ENCODE results near the gene TLCD3B. TPM values are rescaled to one million over a fixed set of nuclear protein-coding genes. Genes with fewer than 3 reads are reported as not detected.
A peak's percentile ranks its signal among the peaks of the same experiment; 100 is the strongest.

TLCD3B gene
- total RNA-seq, 3 donors from 2014 or later (not counting 1 experiment from before 2014, with no cell fraction given), result 0.88 to 2.0 (median 1.7) TPM

GRCh38 chr16:29989111-29989858 is 41.8 kb downstream of the TLCD3B start:
- H3K27me3 ChIP-seq (ENCODE audit: control insufficient read depth, insufficient read depth, low read length), result no peaks in the 10 kb centered on the region
- H3K36me3 ChIP-seq (ENCODE audit: control insufficient read depth, insufficient read depth, low read length), result peaks cover 61% of the 10 kb centered on the region
- no peak for ATAC-seq
- no peak for DNase-seq
- no peaks in the 10 kb centered on the region for H3K9me3 Mint-ChIP-seq
- H3K4me3 ChIP-seq (ENCODE audit: low read length), result no peak overlapping the region
- TF ChIP-seq CTCF (IDR thresholded peaks at IDR 0.05), result no peak
- peaks cover 0 to 17% of the 10 kb centered on the region in 2 donors for H3K4me1 Mint-ChIP-seq
- H3K27ac ChIP-seq (ENCODE audit: low read length), result no peak overlapping the region
- H3K36me3 Mint-ChIP-seq, result no peaks in the 10 kb centered on the region
- H3K4me3 Mint-ChIP-seq, result no peak overlapping the region
- H3K27ac Mint-ChIP-seq, result peak overlapping the region in 1 of 2 donors; percentile 1
- no peaks in the 10 kb centered on the region for H3K9me3 ChIP-seq (ENCODE audit: control insufficient read depth, insufficient read depth, low read length)
- H3K4me1 ChIP-seq (ENCODE audit: control insufficient read depth, insufficient read depth, low read length), result peaks cover 1% of the 10 kb centered on the region
- WGBS (ENCODE audit: insufficient coverage), result 95% methylated on average over 23 of the region's 23 CpGs
- intact Hi-C loops (cut with micrococcal nuclease), result no loop called here
- H3K27me3 Mint-ChIP-seq (ENCODE audit: low read depth in 2 of 2), result no peaks in the 10 kb centered on the region

GRCh38 chr16:29988346-29989075 is 42.6 kb downstream of the TLCD3B start:
- H3K4me3 Mint-ChIP-seq, result no peak overlapping the region
- H3K27me3 ChIP-seq (ENCODE audit: control insufficient read depth, insufficient read depth, low read length), result no peaks in the 10 kb centered on the region
- WGBS (ENCODE audit: insufficient coverage), result 98% methylated on average over 17 of the region's 17 CpGs
- intact Hi-C loops (cut with micrococcal nuclease), result no loop called here
- H3K27ac ChIP-seq (ENCODE audit: low read length), result no peak overlapping the region
- no peak for TF ChIP-seq CTCF (IDR thresholded peaks at IDR 0.05)
- no peaks in the 10 kb centered on the region for H3K27me3 Mint-ChIP-seq (ENCODE audit: low read depth in 2 of 2)
- DNase-seq (no peak), ATAC-seq (no peak)
- H3K9me3 ChIP-seq (ENCODE audit: control insufficient read depth, insufficient read depth, low read length), result no peaks in the 10 kb centered on the region
- peaks cover 0 to 11% of the 10 kb centered on the region in 2 donors for H3K4me1 Mint-ChIP-seq
- H3K27ac Mint-ChIP-seq, result peak overlapping the region in 1 of 2 donors; percentile 15
- no peaks in the 10 kb centered on the region for H3K9me3 Mint-ChIP-seq
- H3K36me3 ChIP-seq (ENCODE audit: control insufficient read depth, insufficient read depth, low read length), result peaks cover 69% of the 10 kb centered on the region
- H3K36me3 Mint-ChIP-seq, result no peaks in the 10 kb centered on the region
- no peaks in the 10 kb centered on the region for H3K4me1 ChIP-seq (ENCODE audit: control insufficient read depth, insufficient read depth, low read length)
- no peak overlapping the region for H3K4me3 ChIP-seq (ENCODE audit: low read length)

- no peak for TF ChIP-seq CTCF (IDR thresholded peaks at IDR 0.05)
- Mint-ChIP-seq H3K4me1 (peaks cover 0 to 11% of the 10 kb centered on the region in 2 donors), H3K27ac (peak overlapping the region in 1 of 2 donors; percentile 15), H3K9me3 (no peaks in the 10 kb centered on the region), H3K4me3 (no peak overlapping the region), H3K36me3 (no peaks in the 10 kb centered on the region), H3K27me3 (ENCODE audit: low read depth in 2 of 2) (no peaks in the 10 kb centered on the region)
- WGBS (ENCODE audit: insufficient coverage), result 97% methylated on average over 35 of the region's 35 CpGs
- DNase-seq, result no peak
- Histone ChIP-seq H3K4me1 (ENCODE audit: control insufficient read depth, insufficient read depth, low read length) (no peaks in the 10 kb centered on the region), H3K36me3 (ENCODE audit: control insufficient read depth, insufficient read depth, low read length) (peaks cover 79% of the 10 kb centered on the region), H3K9me3 (ENCODE audit: control insufficient read depth, insufficient read depth, low read length) (no peaks in the 10 kb centered on the region), H3K4me3 (ENCODE audit: low read length) (no peak overlapping the region), H3K27ac (ENCODE audit: low read length) (no peak overlapping the region), H3K27me3 (ENCODE audit: control insufficient read depth, insufficient read depth, low read length) (no peaks in the 10 kb centered on the region)
- intact Hi-C loops (cut with micrococcal nuclease), result no loop called here
- no peak for ATAC-seq
Measured at GRCh38 chr16:29987371-29988085, 43.5 kb downstream of the TLCD3B start.

Measured in natural killer cell (primary cell).